ENCODE measurements around the gene LRP4.

GRCh38 chr11:46874586-46874985, 43.8 kb downstream of the LRP4 start:
- TF ChIP-seq CTCF (conservative IDR thresholded peaks at IDR 0.05), result no peak
- TF ChIP-seq EZH2 (IDR thresholded peaks at IDR 0.05; ENCODE audit: low read depth), result no peak

Data from PC-9 (cell line).